Measurements from ENCODE around the gene LRRC40. TPM values are rescaled to one million over a fixed set of nuclear protein-coding genes. Genes with fewer than 3 reads are reported as not detected.

LRRC40 gene
- total RNA-seq, 1 donor from 2014 or later = 47.2 TPM

DNA sequence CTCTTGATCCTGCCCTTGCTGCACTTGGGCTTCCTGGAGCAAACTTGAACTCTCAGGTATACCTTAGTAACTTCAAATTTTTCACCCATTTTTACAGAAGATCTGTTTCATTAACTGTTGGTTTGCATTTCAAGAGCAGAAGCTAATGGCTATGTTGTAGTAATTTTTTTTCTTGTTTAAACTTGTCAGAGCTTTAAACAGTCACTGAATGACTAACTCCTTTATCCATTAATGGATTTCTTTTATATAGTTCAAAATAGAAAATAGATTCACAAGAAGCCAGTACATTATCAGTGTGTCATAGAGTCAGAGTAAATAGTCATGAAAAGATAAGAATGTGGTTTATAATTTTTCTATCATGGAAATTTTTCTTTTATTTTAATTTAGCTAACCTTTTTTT, 29.4 kb upstream of the LRRC40 start:
- Mint-ChIP-seq H3K9me3 (ENCODE audit: unreplicated experiment) (no peaks in the 10 kb centered on the region), H3K4me1 (ENCODE audit: low read depth, unreplicated experiment) (no peaks in the 10 kb centered on the region), H3K36me3 (ENCODE audit: unreplicated experiment) (no peaks in the 10 kb centered on the region), H3K27me3 (ENCODE audit: unreplicated experiment) (no peaks in the 10 kb centered on the region), H3K27ac (ENCODE audit: unreplicated experiment) (no peak overlapping the region), H3K4me3 (ENCODE audit: unreplicated experiment) (no peak overlapping the region)
- TF ChIP-seq, protein P1, sequence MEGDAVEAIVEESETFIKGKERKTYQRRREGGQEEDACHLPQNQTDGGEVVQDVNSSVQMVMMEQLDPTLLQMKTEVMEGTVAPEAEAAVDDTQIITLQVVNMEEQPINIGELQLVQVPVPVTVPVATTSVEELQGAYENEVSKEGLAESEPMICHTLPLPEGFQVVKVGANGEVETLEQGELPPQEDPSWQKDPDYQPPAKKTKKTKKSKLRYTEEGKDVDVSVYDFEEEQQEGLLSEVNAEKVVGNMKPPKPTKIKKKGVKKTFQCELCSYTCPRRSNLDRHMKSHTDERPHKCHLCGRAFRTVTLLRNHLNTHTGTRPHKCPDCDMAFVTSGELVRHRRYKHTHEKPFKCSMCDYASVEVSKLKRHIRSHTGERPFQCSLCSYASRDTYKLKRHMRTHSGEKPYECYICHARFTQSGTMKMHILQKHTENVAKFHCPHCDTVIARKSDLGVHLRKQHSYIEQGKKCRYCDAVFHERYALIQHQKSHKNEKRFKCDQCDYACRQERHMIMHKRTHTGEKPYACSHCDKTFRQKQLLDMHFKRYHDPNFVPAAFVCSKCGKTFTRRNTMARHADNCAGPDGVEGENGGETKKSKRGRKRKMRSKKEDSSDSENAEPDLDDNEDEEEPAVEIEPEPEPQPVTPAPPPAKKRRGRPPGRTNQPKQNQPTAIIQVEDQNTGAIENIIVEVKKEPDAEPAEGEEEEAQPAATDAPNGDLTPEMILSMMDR (IDR thresholded peaks at IDR 0.05; ENCODE audit: partially characterized antibody, unreplicated experiment) = no peak
- no peak for DNase-seq

DNA sequence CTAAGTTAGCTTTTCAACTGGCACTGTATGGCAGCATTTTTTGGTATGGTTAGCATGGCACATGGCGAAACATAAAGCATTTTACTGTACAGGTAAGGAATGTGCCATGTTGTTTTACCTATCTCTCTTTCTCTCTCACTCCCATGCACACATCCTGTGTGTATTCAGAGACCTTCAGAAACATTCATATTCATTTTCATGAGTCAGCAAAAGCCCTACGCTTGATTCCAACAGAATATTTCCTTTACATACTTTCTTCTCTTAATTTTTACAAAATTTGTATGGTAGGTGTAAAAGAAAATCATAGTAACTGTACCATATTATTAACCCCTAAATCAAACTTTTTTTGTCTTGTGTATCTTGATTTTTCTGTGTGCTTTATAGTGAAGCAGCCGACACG, 26.1 kb upstream of the LRRC40 start:
- Mint-ChIP-seq H3K4me1 (ENCODE audit: low read depth, unreplicated experiment) (peaks cover 2% of the 10 kb centered on the region), H3K27ac (ENCODE audit: unreplicated experiment) (no peak overlapping the region), H3K36me3 (ENCODE audit: unreplicated experiment) (no peaks in the 10 kb centered on the region), H3K9me3 (ENCODE audit: unreplicated experiment) (no peaks in the 10 kb centered on the region), H3K4me3 (ENCODE audit: unreplicated experiment) (no peak overlapping the region), H3K27me3 (ENCODE audit: unreplicated experiment) (no peaks in the 10 kb centered on the region)
- TF ChIP-seq, protein P1 (IDR thresholded peaks at IDR 0.05; ENCODE audit: partially characterized antibody, unreplicated experiment) = no peak
- no peak for DNase-seq

DNA sequence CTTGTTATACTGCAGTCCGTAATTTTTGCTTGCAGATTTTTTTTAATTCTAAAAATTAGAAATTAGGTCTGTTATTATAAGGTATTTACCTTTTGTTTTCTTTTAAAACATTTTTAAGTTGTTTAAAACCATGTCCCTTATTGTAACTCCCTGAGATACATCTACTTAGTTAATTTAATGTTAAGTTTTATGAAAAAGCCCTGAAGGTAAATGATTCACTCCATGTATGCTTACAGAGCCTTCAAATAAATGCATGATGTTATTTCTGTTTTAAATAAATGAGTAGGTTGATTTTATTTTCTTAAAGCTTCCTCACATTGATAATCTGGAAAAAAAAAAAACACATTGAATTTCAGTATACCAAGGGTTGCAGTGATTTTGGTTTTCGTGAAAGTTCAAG, 23.3 kb upstream of the LRRC40 start:
- H3K36me3 Mint-ChIP-seq (ENCODE audit: unreplicated experiment) = no peaks in the 10 kb centered on the region

DNA sequence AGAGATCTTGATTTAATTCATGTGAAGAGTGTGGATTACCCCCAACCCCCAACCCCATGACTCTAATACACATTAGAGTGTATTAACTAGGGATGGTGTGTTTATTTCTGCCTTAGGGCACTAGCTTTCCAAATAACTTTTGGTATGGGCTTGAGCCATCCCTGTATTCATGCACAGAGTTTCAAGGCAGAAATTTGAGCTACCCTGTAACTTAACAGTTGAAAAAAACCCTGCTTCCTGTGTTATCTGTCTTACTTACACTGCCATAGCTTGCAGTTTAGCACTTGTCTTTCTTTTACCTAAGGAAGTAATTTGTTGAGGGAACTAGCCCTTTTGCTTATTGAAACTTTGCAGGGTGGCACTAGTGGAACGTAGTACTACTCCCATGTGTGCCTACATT, 22.1 kb upstream of the LRRC40 start:
- no peaks in the 10 kb centered on the region for H3K9me3 Mint-ChIP-seq (ENCODE audit: unreplicated experiment)
- no peak overlapping the region for H3K4me3 Mint-ChIP-seq (ENCODE audit: unreplicated experiment)
- H3K36me3 Mint-ChIP-seq (ENCODE audit: unreplicated experiment) = no peaks in the 10 kb centered on the region
- peaks cover 14% of the 10 kb centered on the region for H3K4me1 Mint-ChIP-seq (ENCODE audit: low read depth, unreplicated experiment)
- no peaks in the 10 kb centered on the region for H3K27me3 Mint-ChIP-seq (ENCODE audit: unreplicated experiment)
- H3K27ac Mint-ChIP-seq (ENCODE audit: unreplicated experiment) = peak overlapping the region; percentile 1
- DNase-seq = no peak
- TF ChIP-seq, protein P1 (IDR thresholded peaks at IDR 0.05; ENCODE audit: partially characterized antibody, unreplicated experiment) = no peak

More for the DNA sequence above, 23.3 kb upstream of the LRRC40 start:
- no peak overlapping the region for H3K27ac Mint-ChIP-seq (ENCODE audit: unreplicated experiment)
- H3K9me3 Mint-ChIP-seq (ENCODE audit: unreplicated experiment) = no peaks in the 10 kb centered on the region
- H3K4me3 Mint-ChIP-seq (ENCODE audit: unreplicated experiment) = no peak overlapping the region
- DNase-seq = no peak
- no peaks in the 10 kb centered on the region for H3K27me3 Mint-ChIP-seq (ENCODE audit: unreplicated experiment)
- TF ChIP-seq, protein P1 (IDR thresholded peaks at IDR 0.05; ENCODE audit: partially characterized antibody, unreplicated experiment) = no peak
- H3K4me1 Mint-ChIP-seq (ENCODE audit: low read depth, unreplicated experiment) = peaks cover 5% of the 10 kb centered on the region

DNA sequence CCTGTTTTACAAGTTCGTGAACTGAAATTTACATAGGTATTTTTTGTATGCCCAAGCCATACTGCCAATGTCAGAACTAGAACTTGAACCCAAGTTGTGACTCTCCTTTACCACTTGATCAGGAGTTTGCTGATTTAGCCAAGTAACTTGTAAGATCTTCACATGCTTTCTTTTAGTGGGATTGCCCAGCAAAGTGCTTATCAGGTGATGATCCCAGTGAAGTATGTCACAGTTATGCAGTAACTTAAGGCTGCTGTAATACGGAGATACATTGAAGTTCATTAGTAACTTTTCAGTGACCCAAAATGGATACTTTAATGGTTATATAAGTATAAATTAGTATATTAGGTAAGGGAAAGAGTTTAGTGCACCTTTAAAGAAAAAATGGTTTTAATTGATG, 19.6 kb upstream of the LRRC40 start:
- Mint-ChIP-seq H3K27me3 (ENCODE audit: unreplicated experiment) (no peaks in the 10 kb centered on the region), H3K36me3 (ENCODE audit: unreplicated experiment) (no peaks in the 10 kb centered on the region), H3K9me3 (ENCODE audit: unreplicated experiment) (peaks cover 4% of the 10 kb centered on the region), H3K4me1 (ENCODE audit: low read depth, unreplicated experiment) (peaks cover 16% of the 10 kb centered on the region), H3K27ac (ENCODE audit: unreplicated experiment) (no peak overlapping the region), H3K4me3 (ENCODE audit: unreplicated experiment) (peak overlapping the region; percentile 40)
- no peak for DNase-seq
- TF ChIP-seq, protein P1 (IDR thresholded peaks at IDR 0.05; ENCODE audit: partially characterized antibody, unreplicated experiment) = no peak

Data from glutamatergic neuron (in vitro differentiated cells).